ENCODE measurements around the gene DNAJC15.

- TF ChIP-seq RFX5 (IDR thresholded peaks at IDR 0.05; ENCODE audit: borderline replicate concordance, low read depth, low read length), result no peak
- TF ChIP-seq KDM1A (IDR thresholded peaks at IDR 0.05; ENCODE audit: borderline replicate concordance, low read length), result no peak
- no peak for TF ChIP-seq POLR2A (IDR thresholded peaks at IDR 0.05; ENCODE audit: control extremely low read depth in 1 of 2, low read depth in 2 of 2, low read length in 2 of 2)
- TF ChIP-seq EP300 (IDR thresholded peaks at IDR 0.05; ENCODE audit: borderline replicate concordance in 1 of 2, low read depth in 2 of 2, low read length in 2 of 2), result no peak
- TF ChIP-seq, protein P1, sequence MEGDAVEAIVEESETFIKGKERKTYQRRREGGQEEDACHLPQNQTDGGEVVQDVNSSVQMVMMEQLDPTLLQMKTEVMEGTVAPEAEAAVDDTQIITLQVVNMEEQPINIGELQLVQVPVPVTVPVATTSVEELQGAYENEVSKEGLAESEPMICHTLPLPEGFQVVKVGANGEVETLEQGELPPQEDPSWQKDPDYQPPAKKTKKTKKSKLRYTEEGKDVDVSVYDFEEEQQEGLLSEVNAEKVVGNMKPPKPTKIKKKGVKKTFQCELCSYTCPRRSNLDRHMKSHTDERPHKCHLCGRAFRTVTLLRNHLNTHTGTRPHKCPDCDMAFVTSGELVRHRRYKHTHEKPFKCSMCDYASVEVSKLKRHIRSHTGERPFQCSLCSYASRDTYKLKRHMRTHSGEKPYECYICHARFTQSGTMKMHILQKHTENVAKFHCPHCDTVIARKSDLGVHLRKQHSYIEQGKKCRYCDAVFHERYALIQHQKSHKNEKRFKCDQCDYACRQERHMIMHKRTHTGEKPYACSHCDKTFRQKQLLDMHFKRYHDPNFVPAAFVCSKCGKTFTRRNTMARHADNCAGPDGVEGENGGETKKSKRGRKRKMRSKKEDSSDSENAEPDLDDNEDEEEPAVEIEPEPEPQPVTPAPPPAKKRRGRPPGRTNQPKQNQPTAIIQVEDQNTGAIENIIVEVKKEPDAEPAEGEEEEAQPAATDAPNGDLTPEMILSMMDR (IDR thresholded peaks at IDR 0.05; ENCODE audit: control extremely low read depth in 1 of 3, insufficient read depth in 1 of 3, low read depth in 1 of 3, low read length in 3 of 3), result no peak
- TF ChIP-seq RAD21 (IDR thresholded peaks at IDR 0.05 in 1 of 2, conservative IDR thresholded peaks at IDR 0.05 in 1 of 2; ENCODE audit: low read depth in 2 of 2, low read length in 2 of 2), result no peak
Observed at GRCh38 chr13:43132911-43133310, 109.5 kb downstream of the DNAJC15 start.
